SH-SY5Y (cell line): Measurements from ENCODE around the gene NPBWR2.

Source experiments
- GATA2 ChIP-seq: IDR thresholded peaks from 2 replicates; pipeline ENCODE4 v1.6.1; 2011; ENCODE audit warnings: mild to moderate bottlenecking, low read depth, low read length
- GATA3 ChIP-seq: IDR thresholded peaks from 2 replicates; pipeline ENCODE4 v1.6.1; 2011; ENCODE audit warnings: low read depth, mild to moderate bottlenecking, low read length, moderate library complexity

DNA sequence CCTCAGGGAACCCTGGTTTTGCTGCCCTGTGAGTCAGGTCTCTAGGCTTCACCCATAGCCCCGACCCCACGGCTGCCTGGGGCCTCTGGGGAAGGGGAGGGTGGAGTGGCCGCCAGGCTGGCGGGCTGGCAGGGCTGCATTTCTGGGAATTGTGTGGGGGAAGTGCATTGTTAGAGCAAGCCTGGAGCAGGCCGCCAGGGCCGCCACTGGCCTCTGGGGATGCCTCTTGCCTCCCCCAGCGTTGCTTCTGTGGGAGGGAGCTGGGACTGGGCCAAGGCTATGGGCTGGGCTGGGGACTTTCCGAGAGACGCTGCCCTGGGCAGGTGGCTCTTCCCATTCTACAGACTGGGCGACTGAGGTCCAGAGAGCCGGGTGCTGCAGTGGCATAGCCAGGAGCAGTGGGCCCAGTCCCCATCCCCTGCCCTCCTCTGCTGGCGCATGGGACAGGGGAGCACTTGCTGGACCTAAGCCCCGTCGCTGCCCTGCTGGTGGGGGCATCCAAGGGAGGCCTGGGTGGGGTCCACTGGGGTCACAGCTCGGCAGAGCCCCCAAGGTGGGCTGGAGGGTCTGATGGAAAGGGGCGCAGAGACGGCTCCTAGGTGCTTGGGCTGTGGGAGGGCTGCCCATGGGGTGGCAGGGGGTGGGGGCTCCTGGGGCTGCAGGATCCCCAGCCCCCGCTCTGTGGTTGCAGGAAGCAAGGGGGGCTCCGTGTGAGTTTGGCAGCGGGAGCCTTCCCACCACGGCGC is 51.3 kb downstream of the NPBWR2 start:
- TF ChIP-seq GATA2 (no peak), GATA3 (no peak)
